Stimulated activated CD4-positive, alpha-beta T cell treated with anti-CD3 and anti-CD28 coated beads, TNF-alpha, amount 100 ng/mL, for 24 hours (primary cell): Measurements from ENCODE around the gene GSK3B.
A peak's percentile ranks its signal among the peaks of the same experiment; 100 is the strongest.
"Not testable (repeated sequence)": the region's sequence is repeated elsewhere in the genome, so short reads cannot be mapped to it uniquely, and the experiment has no call there.

Experiments used
- DNase-seq, 3 experiments: peaks; one replicate each; pipeline ENCODE4 v3.0.0-alpha.2; 2020; ENCODE audit warnings: low read depth in 3 of 3

Gene GSK3B

GRCh38 chr3:120013481-120013880, 80.8 kb downstream of the GSK3B start:
- no peak for DNase-seq

- DNase-seq: not testable (repeated sequence)
These were observed 88.5 kb downstream of the GSK3B start for GRCh38 chr3:120005741-120006140.

- DNase-seq: peak in 1 of 3 experiments; percentile 21
These were observed 90.2 kb downstream of the GSK3B start for GRCh38 chr3:120004008-120004498.

GRCh38 chr3:119998166-119998565, 96.1 kb downstream of the GSK3B start:
- no peak for DNase-seq

GRCh38 chr3:119990888-119991287, 103.4 kb downstream of the GSK3B start:
- no peak for DNase-seq

- no peak for DNase-seq
These were observed 104.1 kb downstream of the GSK3B start for GRCh38 chr3:119989981-119990655.

GRCh38 chr3:119986812-119987211, 107.4 kb downstream of the GSK3B start:
- DNase-seq: not testable (repeated sequence)

- no peak for DNase-seq
These were observed 112.9 kb downstream of the GSK3B start for GRCh38 chr3:119981386-119981785.

GRCh38 chr3:119978554-119979208, 115.6 kb downstream of the GSK3B start:
- no peak for DNase-seq

GRCh38 chr3:119977353-119977752, 116.9 kb downstream of the GSK3B start:
- no peak for DNase-seq

GRCh38 chr3:119976214-119976613, 118.0 kb downstream of the GSK3B start:
- DNase-seq: no peak

GRCh38 chr3:119974656-119975055, 119.6 kb downstream of the GSK3B start:
- DNase-seq: no peak

GRCh38 chr3:119973018-119973646, 121.1 kb downstream of the GSK3B start:
- no peak for DNase-seq

GRCh38 chr3:119969759-119970158, 124.5 kb downstream of the GSK3B start:
- DNase-seq: no peak

GRCh38 chr3:119967353-119968006, 126.8 kb downstream of the GSK3B start:
- no peak for DNase-seq

- no peak for DNase-seq
These were observed 128.6 kb downstream of the GSK3B start for GRCh38 chr3:119965692-119966091.

GRCh38 chr3:119964294-119964693, 130.0 kb downstream of the GSK3B start:
- no peak for DNase-seq

GRCh38 chr3:119955972-119956371, 138.3 kb downstream of the GSK3B start:
- DNase-seq: no peak

GRCh38 chr3:119950666-119951325, 143.5 kb downstream of the GSK3B start:
- DNase-seq: no peak

- DNase-seq: no peak
These were observed 149.0 kb downstream of the GSK3B start for GRCh38 chr3:119945291-119945690.

GRCh38 chr3:119944091-119944490, 150.2 kb downstream of the GSK3B start:
- no peak for DNase-seq

GRCh38 chr3:119939077-119939476, 155.2 kb downstream of the GSK3B start:
- DNase-seq: no peak
